ENCODE results near the gene PRPF31.

PRPF31 gene

DNA sequence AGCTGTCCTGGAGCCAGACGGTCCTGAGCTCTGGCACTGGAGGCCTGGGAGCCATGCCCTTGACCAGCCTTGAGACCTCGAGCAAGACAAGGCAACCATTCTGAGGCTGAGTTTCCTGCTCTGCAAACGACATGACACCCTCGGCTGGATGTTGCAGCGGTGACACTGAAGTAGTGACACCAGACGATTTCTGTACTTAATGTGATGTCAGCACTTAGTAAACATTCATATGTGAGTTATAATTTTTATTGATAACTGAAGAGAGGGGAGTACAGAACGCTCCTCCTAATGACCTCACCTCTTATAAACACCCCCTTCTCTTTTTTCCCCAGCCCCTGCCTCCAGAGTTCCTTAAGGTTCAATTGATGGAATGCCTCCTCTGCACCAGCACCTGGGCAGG is 7.1 kb upstream of the PRPF31 start:
- DNase-seq = no peak

DNA sequence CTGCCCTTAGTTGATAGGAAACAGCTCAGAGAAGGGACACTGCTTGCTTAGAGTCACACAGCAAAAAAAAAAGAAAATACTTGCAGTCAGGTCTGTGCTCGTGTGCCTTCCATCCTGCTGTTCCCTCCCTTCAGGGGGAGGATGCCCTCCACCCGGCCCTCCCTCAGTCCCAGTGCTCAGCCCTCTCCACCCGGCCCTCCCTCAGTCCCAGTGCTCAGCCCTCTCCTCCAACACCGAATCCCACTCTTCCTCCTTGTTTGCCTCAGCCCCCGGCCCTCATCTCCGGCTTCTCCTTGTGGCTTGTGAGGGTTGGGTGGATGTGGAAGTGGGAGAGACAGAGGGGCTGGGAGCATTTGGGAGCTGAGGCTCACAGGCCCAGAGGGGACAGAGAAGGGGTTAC is 5.9 kb upstream of the PRPF31 start:
- DNase-seq = no peak

DNA sequence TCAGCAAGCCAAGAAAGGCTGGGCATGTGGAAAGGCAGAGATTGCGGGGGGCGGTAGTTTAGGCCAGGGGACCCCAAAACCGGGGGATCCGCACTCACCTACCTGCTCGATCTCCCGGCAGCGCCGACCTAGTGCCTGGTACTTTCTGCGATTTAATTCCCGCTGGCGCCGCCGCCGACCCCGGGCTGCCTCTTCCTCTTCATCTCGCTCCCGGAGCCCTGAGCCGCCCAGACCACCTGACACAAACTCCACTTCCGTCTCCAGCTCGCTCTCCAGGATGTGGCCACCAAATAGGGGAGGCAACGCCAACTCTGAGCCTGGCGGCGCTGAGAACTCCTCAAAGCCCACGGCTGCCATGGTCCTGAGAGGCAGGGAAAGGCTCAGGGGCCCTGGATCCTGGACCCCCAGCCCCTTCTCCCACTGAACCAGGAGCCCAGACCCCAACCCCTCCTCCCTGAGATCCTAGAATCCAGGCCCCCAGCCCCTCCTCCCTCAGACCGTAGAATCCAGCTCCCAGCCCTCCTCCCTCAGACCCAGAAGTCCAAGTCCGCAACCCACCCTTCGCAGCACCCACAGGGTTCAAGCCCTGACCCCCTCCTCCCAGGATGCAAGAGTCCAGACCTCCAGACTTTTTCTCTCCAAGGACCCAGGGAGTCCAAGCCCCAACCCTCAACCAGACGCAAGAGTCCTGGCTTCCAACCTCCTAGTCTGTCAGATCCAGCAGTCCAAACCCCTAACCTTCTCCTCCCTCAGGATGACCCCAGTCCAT is 1.0 kb upstream of the PRPF31 start:
- DNase-seq = no peak

DNA sequence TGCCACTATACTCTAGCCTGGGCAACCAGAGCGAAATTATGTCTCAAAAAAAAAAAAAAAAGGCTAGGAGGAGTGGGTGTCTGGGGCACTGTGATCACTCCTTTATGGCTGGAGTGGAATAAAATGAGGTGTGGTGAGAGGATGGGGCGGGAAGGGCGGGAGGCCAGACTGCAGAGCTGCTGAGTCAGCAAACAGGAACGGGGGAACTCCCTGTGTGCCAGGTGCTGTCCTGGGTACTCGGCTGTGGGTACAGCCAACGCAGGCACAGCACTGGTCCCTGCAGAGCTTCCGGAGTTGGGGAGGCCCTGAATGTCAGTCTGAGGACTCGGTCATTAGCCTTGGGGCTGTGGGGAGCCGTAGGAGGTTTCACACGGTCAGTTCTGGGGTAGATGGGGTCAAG is 5.7 kb downstream of the PRPF31 start:
- no peak for DNase-seq

DNA sequence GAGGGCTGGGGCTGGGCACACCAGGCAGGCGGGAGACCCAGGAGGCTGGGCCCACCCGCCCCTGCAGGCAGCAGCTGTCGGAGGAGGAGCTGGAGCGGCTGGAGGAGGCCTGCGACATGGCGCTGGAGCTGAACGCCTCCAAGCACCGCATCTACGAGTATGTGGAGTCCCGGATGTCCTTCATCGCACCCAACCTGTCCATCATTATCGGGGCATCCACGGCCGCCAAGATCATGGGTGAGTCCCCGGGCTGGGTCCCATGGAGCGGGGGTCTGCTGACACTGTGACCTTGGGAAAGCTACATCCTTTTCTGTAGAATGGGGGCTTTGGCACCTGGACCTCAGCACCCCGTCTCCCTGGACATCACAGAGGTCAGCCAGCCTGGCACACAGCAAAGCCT is 8.1 kb downstream of the PRPF31 start:
- no peak for DNase-seq

DNA sequence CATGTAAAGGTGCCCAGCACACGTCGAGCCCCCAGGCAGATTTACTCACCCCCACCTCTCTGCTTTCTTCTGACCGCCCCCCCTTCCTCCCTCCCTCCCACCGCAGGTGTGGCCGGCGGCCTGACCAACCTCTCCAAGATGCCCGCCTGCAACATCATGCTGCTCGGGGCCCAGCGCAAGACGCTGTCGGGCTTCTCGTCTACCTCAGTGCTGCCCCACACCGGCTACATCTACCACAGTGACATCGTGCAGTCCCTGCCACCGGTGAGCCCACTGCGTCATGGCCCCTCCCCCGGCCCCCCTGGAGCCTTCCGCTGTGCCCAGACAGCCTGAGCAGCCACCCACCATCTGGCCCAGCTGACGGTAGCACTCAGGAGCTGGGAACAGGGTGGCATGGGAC is 8.8 kb downstream of the PRPF31 start:
- DNase-seq = no peak

DNA sequence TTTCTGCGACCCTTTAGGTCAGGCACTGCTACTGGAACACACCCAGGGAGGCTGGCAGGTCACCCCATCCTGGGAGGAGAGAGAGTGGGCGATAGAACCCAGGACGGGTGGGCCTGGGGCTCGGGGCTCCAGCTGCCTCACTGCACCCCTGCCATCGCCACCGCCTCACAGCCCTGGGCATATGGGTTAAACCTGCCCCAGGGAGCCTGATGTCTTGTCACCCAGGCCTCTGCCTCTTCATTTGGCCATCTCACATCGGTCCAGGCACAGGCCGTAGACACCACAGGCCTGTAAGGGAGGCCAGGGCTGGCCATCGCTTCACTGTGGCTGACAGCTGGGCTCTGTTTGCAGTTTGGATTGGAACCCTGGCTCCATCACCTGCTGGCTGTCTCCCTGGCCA is 10.2 kb downstream of the PRPF31 start:
- DNase-seq = no peak

DNA sequence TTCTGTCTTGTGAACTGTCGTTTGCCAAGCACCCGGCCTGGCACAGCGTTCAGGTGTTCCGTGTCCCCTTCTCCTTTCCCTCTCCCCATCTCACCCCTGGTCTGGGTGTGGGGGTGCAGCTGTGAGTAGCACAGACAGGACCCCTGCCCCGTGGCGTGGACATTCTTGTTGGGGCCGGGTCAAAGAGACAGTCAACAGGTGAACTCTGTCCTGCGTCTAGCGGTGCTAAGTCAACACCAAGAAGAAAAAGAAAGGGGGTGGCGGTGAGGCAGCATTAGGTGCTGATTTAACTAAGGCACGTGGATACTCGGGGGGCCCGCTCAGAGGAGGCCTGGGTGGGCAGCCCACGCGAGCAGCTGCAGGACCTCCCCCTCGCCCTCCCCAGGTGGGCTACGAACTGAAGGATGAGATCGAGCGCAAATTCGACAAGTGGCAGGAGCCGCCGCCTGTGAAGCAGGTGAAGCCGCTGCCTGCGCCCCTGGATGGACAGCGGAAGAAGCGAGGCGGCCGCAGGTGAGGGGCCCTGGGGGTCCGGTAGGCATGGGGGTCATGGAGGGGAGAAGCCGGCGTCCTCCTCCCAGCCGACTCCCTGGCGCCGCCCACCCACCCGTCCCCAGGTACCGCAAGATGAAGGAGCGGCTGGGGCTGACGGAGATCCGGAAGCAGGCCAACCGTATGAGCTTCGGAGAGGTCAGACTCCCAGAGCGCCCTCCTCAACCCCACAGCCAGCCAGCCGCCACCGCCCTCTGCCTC is 12.3 kb downstream of the PRPF31 start:
- DNase-seq = no peak

DNA sequence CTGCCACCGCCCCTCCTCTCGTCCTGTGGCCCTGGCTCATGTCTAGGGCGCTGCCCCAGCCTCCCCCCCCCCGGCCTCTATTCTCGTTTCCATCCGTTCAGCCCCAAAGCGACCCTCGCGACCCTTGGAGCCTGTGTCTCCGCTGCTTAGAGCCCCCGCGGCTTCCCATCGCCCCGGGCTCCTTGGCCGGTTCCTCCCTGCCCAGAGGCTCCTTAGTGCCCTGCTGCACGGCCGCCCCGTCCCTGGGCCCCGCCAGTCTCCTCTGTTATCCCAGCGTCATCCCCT is 12.8 kb downstream of the PRPF31 start:
- no peak for DNase-seq

DNA sequence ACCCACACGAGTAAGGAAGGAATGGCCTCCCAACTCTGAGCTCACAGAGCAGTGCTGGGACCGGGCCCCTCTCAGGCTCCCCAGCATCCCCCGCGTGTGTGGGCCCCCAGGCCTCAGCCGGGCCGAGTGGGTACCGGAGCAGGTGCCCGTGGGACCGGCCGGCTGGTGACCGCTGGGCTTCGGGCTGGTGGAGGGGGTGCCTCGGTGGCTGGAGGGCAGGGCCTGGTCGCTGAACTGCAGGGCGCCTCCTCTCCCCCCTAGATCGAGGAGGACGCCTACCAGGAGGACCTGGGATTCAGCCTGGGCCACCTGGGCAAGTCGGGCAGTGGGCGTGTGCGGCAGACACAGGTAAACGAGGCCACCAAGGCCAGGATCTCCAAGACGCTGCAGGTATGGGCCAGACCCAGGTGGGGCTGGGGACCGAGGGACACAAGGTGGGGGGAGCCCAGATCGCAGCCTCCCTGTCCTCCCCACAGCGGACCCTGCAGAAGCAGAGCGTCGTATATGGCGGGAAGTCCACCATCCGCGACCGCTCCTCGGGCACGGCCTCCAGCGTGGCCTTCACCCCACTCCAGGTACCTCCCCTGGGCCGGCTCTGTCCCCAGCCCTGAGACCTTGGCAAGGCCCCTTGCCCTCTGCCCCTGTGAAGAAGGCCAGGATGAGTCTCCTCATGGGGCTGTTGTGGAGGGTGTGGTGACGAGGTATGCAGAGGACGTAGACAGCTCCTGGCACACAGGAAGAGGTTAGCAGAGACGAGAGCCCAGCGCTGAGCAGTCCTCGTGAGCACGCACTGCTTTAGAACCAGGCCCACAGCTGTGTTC is 13.5 kb downstream of the PRPF31 start:
- no peak for DNase-seq

DNA sequence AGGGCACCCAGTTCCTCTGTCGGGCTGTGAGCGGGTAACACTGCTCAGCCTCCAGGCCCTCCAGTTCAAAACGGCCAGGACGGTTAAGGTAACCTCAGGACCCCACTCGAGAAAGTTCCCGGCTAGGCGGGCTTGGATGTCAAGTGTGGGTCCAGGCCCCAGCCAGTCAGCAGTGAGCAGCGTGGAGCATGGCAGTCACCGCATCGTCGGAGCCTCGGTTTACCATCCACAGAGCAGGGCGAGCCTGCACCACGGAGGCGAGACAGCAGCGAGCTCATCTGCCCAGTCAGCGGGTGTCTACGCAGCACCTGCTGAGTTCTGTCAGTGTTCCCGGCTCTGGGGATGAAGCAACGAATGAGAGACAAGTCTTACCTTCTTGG is 14.1 kb downstream of the PRPF31 start:
- DNase-seq = no peak

DNA sequence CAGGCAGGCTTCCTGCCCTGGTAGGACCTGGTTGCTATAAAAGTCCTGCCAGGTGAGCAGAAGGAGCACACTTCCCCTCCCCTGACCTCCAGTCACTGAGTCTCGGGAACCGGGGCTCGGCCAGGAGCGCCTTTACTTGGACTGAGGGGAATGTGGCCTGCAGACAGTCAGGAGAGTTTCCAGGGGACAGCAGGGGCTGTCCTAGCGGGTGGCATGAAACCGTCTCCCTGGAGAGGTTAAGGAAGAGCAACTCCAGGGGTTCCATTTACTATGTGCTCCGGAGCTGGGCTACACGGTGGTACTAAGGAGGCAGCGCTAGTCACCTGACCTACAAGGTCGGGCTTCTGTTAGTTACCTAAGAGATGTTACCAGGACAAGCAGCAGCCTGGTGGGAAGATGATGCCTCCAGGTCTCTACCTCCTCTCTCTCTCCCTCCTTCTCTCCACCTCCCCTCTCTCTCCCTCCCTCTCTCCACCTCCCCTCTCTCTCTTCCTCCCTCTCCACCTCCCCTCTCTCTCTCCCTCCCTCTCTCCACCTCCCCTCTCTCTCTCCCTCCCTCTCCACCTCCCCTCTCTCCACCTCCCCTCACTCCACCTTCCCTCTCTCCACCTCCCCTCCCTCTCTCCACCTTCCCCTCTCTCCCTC is 17.9 kb downstream of the PRPF31 start:
- DNase-seq = peak in 2 of 3 experiments; percentile 80 to 87

DNA sequence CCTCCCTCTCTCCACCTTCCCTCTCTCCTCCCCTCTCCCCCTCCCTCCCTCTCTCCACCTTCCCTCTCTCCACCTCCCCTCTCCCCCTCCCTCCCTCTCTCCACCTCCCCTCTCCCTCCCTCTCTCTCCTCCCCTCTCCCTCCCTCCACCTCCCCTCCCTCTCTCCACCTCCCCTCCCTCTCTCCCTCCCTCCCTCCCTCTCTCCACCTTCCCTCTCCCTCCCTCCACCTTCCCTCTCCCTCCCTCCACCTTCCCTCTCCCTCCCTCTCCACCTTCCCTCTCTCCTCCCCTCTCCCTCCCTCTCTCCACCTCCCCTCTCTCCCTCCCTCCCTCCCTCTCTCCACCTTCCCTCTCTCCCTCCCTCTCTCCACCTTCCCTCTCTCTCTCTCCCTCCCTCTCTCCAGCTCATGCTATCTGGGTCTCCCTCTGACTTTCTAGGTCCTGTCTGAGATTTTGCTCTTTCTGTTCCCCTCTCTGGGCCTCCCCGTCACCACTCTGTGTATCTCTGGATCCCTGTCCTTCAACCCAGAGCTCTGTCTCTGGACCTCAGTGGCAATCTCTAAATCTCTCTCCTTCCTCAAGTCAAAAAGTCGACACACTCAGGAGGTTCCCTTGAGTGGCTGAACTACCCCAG is 18.5 kb downstream of the PRPF31 start:
- no peak for DNase-seq

DNA sequence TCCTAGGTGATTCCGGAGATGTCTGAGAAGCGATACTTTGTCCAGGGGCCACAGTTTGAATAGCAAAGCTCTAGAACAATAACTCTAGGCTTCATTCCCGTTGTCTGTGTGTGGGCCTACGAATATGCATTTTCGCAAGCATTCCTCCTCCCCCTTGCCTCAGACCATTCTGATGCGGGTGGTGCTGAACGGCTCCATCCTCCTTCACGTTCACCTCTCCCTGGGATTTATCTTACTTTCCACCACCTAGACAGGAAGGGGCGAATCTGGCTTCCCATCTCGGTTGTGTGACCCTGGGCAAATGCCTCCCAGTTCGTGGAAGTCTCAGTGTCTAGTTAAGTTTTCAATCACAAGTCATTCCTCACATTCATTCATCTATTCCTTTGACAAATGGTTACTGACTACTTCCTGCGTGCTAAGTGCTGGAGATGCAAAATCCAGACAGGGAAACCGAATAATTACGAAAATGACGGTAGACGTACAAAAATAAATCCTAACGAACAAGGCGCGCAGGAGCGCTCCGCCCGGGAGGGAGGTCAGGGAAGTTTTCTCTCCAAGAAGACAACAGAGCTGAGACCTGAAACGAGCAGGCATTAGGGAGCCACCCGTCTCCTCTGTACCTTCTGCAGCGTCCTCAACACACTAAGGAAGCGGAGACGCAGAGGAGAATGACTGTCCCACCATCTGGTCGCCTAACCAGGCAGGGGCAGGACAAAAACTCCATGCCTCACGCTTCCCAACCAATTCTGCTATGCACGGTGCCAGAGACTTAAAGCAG is 20.7 kb downstream of the PRPF31 start:
- DNase-seq = peak in 1 of 3 experiments; percentile 74

DNA sequence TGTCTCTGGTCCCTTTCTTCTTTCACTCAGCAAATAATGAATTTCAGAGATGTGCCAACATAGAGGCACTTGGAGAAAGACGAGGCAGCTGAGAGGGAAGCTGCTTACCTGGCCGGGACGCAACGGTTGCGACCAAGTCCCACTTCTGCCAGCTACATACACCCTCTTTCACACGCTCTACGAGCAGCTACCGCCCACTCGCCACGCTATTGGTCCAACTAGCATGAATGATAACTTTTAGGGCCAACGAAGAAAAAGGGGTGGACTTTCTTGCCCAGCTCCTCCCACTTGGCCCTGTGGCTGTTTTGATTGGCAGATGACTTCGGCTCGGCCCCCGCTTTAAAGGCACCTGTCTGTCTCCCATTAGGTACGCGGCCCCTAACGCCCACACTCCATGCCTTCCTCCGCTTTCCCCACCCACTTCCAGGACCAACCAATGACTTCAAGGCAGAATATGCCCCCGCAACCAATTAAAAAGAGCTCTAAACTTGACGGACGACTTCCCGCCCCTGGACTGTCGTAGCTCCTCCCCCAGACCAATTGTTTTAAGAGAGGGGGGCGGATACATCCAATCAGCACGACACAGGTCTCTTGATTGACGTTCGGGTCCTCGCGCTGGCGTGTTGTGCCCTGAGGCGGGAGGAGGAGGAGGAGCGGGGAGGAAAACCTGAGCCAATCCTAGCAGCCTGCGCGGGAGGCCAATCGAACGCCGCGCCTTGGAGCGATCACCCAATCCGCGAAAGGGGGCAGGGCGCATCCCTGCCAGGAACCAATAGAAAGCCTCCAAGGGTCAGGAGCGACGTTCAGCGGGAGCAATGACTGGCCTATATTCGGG is 21.5 kb downstream of the PRPF31 start:
- peak; percentile 99 to 100 (median 100) for DNase-seq

DNA sequence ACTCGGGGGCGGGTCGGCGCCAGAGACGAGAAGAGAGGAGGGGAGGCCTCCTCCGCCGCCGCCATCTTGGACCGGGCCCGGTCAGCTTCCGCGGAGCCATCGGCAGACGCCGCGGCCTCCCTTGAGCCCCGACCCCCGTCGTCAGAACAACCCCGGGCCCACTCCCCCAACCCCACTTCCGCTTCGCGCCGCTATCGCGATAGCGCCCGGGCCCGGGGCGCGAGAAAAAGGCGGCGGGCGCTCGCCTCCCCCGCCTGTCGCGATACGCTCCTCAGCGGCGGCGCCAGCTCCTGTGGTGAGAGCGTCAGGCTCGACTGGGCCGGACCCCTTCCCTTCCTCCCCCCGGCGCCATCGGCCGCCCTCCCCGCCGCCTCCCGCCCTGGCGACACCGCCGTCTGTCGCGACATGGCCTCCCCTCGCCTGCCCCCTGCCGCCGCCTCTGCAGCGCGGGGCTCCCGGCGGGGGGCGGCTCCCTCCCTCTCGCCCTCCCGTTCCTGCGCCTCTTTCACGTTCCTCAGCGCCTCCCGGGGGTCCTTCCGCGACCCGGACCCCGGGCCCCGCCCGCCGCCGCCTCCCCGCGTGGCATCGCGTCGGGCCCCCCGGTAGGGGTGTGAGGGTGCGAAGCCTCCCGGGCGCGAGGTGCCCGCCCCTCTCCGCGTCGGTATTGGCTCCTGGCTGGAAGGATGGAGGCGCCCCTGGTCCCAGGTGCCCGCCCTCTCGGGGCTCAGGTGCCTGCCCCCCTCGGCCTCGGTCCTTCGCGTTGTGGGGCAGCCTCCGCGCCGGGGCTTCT is 22.3 kb downstream of the PRPF31 start, which contains the start of gene CNOT3:
Gene CNOT3, plus strand, starts transcription at position 64 of the 790 bp plus-strand sequence. CDS start 5,217 bp downstream, outside the sequence.
- DNase-seq = peak in 2 of 3 experiments; percentile 39 to 44

DNA sequence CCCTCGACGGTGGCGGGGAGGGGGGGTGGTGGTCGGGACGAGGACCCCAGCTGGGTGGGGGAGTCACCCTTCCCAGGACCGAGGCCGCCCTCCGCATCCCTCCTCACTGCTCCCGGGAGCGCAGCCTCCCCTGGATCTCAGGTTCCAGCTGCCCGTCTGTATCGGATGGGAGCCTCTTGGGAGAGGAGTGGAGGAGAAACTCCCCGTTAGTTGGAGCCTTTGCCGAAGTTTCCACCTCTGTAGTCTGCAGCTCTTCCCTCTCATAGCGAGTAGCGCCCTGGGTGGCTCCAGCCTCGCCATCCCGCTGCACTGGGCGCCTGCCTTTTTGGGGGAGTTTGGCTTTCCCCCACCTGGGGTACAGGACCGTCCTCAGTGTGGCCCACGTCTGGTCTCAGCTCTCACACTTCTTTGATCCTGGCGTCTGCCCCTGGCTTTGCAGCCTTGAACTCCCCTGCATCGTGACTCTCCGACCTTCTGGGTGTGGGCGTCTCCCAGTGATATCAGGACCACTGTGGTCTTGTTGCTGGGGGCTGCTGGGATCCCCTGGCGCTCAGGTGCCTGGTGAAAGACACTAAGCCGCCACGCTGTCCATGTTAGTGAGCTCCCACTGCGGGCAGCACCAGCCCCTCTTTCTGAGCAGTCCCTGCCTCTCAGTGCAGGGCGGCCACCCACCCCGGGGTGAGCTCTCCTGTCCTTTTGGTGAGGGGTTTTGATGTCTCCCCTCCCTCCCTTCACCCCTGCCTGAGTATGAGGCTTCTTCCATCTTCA is 23.1 kb downstream of the PRPF31 start:
- peak in 1 of 3 experiments; percentile 24 for DNase-seq

DNA sequence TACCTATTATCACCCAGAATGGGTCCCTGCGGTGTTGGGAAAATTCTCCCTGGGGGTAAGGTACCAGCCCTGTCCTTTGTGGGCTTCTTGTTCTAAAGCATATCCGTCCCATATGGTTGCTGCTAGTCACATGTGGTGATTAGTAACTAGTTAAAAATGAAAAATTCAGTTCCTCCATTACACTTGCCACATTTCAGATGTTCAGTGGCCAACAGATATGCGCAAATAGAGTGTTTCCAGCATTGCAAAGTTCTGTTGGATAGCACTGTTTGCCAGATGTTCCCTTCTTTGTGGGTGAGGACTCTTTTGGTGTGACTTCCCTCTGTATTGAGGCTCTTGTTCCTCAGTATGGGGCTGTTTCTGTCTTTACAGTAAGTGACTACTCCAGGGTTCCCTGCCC is 25.8 kb downstream of the PRPF31 start:
- DNase-seq = no peak

DNA sequence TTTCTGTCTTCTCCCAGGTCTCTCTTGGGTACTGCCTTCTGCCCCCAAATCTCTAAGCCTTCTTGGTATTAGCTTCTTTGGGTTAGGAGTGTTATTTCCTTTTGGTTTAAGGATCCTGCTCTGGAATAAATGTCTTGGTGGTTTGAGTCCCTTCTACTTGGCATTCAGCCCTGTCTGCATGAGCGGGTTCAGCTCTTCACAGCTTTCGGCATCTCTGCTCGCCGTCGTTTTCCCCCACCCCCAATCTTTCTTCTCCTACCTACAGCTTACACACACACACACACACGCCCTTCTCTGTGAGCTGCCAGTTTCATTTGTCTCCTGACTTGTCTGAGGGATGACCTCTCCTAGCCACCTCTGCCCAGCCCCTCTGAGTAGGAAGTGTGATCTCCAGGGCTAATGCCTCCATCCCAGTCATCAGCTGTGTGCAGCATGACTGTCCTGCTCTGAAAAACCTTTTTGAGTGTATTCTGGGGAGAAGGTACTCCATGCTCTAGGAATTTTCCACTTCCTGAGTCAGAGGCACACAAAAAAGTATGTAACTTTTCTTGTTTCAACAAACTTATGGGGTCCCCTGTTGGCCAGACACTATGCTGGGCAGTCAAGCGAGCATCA is 26.7 kb downstream of the PRPF31 start:
- no peak for DNase-seq
